Nucleus accumbens (tissue), 56 donors: ENCODE results near the gene ADCY9.
"Not testable (repeated sequence)": the region's sequence is repeated elsewhere in the genome, so short reads cannot be mapped to it uniquely, and the experiment has no call there.

Experiments used
- DNase-seq, 56 donors: peaks; one replicate each; lab custom pipeline; 2025; lab: John Stamatoyannopoulos, UW

The ADCY9 gene

DNA sequence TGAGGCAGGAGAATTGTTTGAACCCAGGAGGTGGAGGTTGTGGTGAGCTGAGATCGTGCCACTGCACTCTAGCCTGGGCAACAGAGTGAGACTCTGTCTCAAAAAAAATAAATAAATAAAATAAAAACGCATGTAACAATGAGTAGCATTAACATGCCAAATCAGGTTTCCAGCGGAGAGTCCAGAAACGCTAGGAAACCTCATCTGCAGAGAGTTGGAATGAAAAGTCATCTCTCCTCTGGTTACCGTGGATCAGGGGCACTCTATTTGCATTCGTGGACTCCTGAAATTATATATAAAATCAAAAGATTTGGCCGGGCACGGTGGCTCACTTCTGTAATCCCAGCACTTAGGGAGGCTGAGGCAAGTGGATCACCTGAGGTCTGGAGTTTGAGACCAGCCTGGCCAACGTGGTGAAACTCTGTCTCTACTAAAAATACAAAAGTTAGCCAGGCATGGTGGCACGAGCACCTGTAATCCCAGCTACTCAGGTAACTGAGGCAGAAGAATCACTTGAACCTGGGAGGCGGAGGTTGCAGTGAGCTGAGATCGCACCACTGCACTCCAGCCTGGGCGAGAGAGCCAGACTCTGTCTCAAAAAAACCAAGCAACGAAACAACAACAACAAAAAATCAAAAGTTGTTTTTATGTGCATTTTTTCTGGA lies 156.2 kb downstream of the ADCY9 start:
- DNase-seq = not testable (repeated sequence)

DNA sequence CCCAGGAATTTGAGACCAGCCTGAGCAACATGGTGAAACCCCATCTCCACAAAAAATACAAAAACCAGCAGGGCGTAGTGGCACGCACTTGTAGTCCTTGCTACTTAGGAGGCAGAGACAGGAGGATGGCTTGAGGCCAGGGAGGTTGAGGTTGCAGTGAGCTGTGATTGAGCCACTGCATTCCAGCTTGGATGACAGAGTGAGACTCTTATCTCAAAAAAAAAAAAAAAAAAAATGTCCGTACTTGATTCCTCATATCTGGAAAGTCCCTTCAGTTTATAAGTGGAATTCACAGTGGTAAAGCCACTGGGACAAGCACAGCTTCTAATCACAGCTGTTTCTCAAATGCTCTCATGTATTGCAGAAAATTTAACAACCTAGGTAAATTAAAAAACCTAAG lies 157.1 kb downstream of the ADCY9 start:
- no peak for DNase-seq

DNA sequence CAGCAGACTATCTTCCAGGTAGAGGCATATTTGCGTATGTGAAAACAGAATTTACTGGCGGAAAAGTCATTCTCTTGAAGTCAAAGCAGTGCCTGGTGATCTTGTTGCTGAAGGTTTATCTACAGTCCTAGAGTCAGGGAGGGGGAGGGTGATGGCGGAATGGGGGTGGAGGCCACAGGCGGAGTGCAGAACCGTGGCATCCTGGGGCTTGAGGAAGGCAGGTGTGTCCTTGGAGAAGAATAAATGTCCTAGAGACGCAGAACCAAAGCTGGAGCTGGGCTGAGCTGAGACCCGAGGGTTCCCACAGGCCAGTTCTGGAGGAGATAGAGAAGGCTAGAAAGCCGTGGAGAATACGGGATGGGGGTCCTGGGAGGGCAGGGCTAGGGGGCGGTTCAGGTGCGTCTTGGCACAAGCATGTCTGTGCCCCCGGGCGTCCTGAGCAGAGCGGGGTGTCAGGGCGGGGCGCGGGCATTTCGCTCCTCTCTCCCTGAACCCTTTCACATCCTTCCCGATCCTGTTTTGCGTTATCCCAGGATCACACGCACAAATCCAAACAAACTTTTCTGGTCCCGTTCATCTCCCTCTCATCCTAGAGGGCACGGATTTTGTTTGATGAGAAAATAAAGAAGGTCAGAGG lies 158.8 kb downstream of the ADCY9 start:
- no peak for DNase-seq

DNA sequence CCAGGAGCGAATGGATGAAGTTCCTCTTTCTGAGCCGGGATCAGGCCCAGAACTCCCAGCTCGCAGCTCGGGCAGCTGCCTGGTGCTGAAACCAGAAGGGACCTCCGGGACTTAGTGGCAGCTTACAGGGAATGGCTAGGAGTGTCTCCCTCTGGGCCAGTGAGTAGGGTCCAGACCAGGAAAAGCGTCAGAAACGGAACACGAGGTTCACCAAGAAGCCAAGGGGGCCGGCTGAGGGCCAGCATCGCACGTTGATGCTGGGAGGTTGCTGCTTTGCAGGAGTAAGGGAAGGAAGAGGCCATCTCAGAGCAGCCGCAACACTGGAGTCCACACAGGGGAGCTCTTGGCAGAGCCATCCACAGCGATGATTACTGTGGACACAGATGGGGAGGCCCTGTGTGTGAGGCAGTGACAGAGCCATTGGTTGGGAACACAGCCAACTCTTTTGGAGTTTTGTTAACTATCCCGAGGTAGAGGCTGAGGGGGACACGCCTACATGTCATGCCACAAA lies 161.8 kb downstream of the ADCY9 start:
- no peak for DNase-seq

DNA sequence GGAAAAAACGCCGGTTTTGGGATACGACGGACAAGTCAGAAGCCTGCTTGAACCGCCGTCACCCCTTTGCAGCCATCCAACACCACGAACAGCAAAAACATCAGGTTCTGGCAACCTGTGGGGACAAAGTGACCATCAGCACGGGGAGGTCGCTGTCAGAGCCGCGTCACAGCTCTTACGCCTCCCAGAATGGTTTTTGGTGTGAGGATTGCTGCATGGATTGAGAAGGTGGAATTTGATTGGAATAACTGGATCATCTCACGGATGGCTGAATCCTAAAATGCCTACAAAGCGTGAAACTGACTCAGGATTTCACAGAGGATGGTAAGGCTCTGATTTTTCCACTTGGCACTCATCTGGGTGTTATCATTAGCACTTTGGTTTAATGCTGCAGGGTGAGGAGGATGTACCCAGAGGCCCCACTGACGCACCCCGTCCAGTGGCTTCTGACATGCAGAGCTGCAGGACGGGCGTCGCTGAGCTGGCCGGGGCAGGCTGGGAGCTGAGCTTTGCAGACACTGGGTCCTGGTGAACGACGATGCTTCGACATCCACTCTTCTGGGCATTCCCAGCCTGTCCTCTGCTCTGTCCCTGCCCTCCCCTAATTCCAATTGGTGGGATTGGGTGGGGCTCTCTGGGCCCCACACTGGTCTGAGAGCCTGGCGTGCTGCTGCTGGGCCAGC lies 162.4 kb downstream of the ADCY9 start:
- DNase-seq = no peak

DNA sequence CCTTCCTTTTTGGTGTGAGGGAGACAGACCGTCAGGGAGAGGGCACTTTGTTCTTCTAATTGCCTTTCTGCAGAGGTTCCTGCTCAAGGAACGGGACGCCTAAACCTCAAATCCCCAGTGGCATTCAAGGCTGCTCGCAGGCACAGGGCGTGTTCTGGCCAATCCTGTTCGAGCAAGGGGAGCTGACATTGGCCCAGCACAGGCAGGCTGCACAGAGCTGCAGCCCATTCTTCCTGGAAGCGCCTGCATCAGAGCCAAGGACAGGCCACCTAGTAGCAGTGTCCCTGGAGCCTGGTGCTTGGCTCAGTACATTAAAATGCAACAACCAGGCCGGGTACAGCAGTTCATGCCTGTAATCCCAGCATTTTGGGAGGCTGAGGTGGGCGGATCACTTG lies 163.5 kb downstream of the ADCY9 start:
- DNase-seq = peak in 6 of 56 donors; percentile 5 to 24 (median 13)

DNA sequence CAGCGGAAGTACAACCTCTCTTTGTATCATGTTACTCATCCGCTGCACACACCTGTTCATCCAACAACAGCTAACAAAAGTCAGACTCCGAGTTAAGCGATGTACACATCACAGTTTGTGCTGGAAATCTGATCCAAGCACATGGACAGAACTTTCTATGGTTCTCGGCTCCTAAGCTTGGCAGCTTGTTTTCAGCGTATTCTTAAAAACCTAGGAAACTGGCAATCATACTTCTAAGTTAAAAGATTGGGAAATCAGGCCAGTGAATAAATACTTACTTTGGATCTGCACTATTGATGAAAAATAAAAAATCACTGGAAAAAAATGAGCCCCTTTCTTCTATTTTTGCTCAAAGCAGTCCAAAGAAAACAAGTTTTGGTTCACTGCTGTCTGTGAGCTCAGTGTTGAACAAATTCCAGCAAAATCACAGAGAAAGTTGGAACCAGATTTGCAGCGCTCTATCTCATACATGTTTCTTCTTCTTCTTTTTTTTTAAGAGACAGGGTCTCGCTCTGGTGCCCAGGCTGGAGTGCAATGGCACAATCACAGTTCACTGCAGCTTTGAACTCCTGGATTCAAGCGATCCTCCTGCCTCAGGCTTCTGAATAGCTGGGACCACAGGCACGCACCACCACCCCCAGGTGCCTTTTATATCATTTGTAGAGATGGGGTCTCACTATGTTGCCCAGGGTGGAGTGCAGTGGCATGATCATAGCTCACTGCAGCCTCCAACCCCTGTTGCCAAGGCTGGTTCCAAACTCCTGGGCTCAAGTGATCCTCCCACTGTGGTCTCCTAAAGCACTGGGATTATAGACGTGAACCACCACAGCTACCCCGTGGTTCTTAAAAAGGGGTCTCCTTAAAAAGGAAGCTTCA lies 164.1 kb downstream of the ADCY9 start:
- DNase-seq = no peak

DNA sequence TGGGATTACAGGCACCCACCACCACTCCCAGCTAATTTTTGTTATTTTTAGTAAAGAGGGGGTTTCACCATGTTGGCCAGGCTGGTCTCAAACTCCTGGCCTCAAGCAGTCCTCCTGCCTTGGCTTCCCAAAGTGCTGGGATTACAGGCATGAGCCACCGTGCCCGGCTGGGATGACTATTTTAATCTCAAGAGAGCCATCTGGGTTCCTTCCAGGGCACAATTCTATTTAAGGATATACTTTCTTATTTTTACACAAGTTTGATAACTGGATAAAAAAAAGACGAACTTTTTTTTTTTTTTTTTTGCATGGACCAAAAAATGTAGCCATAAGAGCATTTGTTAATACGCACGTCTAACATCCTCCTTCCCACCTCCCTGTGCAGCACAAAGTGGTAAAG lies 164.9 kb downstream of the ADCY9 start:
- not testable (repeated sequence) for DNase-seq

DNA sequence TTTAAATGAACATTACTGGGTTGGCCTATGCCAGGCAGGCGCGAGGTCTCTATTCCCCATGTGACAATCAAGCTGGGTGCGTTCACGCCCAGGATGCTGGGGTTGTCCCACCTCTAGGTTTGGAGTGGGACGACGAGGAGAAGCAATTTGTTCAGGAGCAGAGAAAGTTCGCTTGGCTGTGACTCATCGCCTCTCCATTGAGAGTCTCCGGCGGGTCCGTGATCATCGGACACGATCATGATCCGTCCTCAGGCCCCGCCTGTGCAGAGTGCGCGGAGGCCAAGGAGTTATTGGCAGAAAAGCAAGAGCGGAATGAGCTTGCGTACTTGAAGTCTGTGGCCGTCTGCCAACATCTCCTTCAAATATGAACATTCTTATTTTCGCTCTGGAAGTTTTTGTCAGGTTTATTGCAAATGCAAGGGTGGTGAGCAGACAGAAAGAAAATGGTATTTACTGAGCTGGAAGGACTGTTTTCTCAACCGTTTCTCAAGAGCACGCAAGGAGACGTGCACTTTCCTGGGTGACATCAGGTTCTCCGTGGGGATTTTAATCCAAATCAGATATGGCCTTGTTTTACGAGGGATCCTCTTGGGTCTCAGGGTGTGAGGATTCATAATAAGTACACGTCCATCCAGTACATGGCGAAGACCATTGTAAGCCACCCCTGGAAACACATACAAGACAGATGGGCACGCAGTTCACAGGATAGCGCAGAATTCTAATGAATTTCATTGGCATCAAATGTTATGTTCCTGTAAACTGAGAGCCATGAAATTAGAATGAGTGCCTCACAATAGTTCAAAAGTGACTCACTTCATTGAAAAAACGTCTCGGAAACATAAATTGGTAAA lies 165.7 kb downstream of the ADCY9 start:
- DNase-seq = no peak

DNA sequence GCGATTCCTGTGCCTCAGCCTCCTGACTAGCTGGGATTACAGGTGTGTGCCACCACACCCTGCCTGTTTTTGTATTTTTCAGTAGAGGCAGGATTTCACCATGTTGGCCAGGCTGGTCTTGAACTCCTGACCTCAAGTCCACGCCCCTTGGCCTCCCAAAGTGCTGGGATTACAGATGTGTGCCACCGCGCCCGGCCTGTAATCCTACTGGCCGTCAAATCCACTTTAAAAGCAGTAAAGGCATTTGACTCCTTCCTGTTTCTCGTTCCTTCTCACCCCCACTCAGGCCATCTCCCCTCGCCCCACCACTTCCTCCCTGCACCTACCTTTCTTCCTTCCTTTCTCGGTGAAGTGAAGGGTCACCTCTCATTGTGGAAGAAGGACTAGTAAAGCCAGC lies 166.3 kb downstream of the ADCY9 start:
- DNase-seq = no peak

DNA sequence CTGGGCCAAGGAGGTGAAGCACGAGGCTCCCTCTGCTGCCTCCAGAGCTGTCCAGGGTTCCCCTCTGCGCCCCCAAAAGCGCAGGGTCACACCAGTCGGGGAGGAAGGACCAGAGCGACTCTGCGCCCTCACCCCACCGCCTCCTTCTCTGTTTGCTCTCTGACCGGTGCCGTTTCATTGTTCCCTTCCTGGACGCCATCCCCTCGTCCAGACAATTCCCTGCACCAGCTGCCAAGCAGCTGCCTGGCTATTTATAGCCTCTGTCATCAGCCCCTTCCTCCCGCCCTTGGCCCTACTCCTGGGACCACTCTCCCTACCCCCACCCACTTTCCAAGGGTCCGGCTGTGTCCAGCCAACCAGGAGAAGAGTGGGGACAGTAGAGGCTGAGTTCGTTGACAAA lies 167.0 kb downstream of the ADCY9 start:
- DNase-seq = no peak

DNA sequence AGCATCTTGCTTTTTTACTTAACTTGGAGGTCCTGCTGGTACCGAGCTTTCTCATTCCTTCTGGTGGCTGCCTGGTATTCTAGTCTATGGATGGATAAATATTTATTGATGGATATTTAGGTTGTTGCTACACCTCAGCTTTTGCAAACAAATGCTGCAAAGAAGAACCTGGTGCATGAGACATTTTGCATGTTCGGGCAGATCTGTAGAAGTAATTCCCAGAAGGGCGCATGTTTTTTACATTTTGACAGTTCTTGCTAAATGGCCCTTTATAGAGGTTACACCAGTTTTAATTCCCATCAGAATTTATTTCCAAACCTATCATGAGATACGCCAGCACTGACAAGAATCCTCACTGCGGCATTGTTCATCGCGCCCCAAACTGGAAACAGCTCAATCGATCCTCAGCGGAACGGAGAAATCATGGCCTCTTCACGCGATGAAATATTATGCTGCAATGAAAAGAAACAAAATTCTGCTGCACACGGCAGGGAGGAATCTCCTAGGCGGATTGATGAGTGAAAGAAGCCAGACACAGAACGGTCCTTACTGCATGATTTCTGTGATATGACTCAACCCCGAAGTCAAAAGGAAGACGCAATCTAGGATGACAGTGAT lies 167.8 kb downstream of the ADCY9 start:
- no peak for DNase-seq

DNA sequence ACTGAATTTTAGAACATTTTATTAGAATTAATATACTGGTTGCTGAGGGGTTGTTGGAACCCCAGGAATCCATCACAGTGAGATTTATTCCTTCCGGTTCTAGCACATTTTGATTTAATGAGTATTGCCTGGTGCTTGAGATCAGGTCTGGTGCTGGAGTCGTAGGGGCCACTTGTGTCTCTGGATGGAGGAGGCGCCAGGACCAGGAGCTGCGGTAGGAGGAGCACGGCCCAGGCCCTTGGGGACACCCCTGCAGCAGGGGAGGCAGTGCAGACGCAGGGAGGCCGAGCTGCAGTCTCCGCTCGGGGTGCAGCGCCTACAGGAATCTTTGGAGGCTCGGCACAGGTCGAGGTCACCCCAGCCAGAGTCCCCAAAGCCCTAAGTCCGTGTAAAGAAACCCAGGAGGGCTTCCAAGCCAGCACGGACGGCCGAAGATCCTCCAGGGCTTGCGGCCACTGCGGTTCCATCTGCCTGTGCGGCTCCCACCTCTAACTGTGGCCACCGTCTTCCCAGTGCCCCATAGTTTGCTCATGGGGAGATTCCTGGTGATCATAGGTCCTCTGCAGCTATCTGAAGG lies 169.6 kb downstream of the ADCY9 start:
- DNase-seq = no peak

DNA sequence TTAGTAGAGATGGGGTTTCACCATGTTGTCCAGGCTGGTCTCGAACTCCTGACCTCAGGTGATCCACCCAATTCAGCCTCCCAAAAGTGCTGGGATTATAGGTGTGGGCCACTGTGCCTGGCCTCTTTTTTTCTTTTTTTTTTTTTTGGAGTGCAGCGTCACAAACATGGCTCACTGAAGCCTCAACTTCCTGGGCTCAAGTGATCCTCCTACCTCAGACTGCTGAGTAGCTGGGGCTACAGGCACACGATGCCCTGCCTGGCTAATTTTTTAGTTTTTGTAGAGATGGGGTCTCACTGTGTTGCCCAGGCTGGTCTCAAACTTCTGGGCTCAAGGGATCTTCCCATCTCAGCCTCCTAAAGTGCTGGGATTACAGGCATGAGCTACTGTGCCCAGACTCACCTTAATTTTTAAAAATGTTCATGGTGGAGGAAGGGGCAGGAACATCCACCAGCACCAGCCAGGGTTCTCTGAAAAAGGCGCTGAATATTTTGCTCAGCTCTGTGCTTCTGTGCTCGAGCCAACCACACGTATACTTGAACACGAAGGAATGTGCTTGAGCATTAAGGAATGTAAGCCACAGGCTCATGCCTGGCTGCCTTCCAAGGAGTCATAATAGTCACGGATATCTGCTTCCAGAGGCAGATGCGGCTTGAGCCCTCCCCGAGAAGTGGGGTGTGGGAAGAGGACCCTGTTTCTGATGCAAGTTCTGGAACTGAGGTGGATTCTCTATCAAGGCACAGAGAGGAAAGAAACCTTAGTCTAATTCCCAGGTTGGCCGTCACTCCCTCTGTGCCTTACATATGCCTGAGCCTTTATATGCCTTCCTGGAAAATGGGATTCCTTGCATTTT lies 170.3 kb downstream of the ADCY9 start:
- DNase-seq = no peak

DNA sequence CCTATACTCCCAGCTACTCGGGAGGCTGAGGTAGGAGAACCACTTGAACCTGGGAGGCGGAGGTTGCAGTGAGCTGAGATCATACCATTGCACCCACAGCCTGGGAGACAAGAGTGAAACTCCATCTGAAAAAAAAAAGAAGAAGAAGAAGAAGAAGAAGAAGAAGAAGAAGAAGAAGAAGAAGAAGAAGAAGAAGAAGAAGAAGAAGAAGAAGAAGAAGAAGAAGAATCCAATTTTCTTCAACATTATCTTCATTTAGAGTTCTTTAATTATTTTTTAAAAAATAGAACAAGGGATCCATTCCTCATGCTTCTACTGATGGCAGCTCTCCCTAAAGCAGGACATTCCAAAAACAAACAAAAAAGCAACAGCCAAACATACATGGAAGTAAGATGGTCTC lies 171.8 kb downstream of the ADCY9 start:
- not testable (repeated sequence) for DNase-seq

DNA sequence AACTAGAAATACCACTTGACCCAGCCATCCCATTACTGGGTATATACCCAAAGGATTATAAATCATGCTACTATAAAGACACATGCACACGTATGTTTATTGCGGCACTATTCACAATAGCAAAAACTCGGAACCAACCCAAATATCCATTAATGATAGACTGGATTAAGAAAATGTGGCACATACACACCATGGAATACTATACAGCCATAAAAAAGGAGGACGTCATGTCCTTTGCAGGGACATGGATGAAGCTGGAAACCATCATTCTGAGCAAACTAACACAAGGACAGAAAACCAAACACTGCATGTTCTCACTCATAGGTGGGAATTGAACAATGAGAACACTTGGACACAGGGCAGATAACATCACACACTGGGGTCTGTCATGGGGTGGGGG lies 174.1 kb downstream of the ADCY9 start:
- not testable (repeated sequence) for DNase-seq

DNA sequence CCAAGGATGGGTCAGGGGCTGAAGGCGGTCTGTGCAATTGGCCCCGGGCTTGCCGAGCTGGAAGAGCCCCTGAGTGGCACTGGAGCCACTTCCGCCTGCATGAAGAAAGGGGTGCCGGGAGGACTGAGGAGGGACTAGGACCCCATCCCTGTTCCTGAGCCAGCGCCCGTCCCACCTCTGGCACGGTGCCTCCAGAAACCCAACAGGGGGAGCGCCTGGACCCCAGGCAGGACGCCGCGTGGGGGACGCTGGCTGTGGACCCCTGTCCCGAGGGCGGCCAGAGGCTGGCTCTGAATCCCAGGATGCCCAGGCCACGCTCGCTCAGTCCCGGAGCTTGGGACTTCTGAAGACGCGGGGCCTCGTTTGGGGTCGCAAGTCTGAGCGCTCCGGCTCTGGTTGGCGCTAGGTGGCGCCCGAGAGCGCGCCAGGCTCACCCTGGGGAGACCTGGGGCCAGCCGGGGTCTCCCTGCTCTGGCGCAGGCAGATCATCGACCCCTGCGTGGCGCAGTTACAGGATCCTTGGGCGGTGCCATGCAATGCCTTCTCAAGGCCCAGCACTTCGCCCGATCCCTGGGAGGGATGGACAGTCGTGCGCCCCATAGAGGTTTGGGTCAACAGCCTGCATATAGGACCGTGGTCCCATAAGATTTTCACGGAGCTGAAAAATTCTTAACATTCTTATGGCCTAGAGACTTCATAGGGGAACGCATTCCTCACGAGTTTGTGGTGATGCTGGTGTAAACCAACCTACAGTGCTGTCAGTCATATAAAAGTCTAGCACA lies 177.2 kb downstream of the ADCY9 start:
- DNase-seq = peak in 27 of 56 donors; percentile 3 to 54 (median 18)
